H1 (cell line): ENCODE results near the gene RTN4RL1. TPM values are rescaled to one million over a fixed set of nuclear protein-coding genes. Genes with fewer than 3 reads are reported as not detected.

Source experiments
- CTCF ChIA-PET: fragments of 300-600 bp; sonication (Branson Sonifier 250); formaldehyde crosslinking; loops from one replicate; lab custom pipeline; 2021; ENCODE audit not compliant: partially characterized antibody; lab: Charles Lee
- POLR2A ChIA-PET: fragments of 300-600 bp; sonication (Branson Sonifier 250); formaldehyde crosslinking; loops from one replicate; lab custom pipeline; 2021; ENCODE audit warnings: inconsistent platforms; ENCODE audit not compliant: partially characterized antibody; lab: Charles Lee
- DNase-seq, 2 experiments: peaks; one replicate each; pipeline versions ENCODE4 v3.0.0 to v3.0.0-alpha.2; 2010 to 2022; ENCODE audit warnings: low spot score in 2 of 2, low read depth in 1 of 2, mixed read lengths in 1 of 2
- FAIRE-seq: peaks from 2 replicates; lab custom pipeline; 2011; peaks lifted over from hg19 to GRCh38; lab: Jason Lieb, UNC
- H2AFZ ChIP-seq: 2 replicates; pipeline ENCODE4 v1.8.1; 2012; ENCODE audit warnings: low read length, inconsistent platforms
- H2AK5ac ChIP-seq: 2 replicates; pipeline ENCODE4 v1.6.1; 2013; ENCODE audit warnings: low read depth, low read length
- H2BK120ac ChIP-seq: replicated peaks from 2 replicates; pipeline ENCODE3; 2013; ENCODE audit warnings: low read depth, low read length, inconsistent platforms
- H2BK12ac ChIP-seq: 2 replicates; pipeline ENCODE4 v1.6.1; 2013; ENCODE audit warnings: low read depth, low read length
- H2BK15ac ChIP-seq: 2 replicates; pipeline ENCODE4 v1.6.1; 2013; ENCODE audit warnings: low read length
- H2BK20ac ChIP-seq: 2 replicates; pipeline ENCODE4 v1.6.1; 2013; ENCODE audit warnings: low read length
- H2BK5ac ChIP-seq: 2 replicates; pipeline ENCODE4 v1.6.1; 2013; ENCODE audit warnings: low read depth, low read length
- H3K14ac ChIP-seq: 2 replicates; pipeline ENCODE4 v1.6.1; 2013; ENCODE audit warnings: inconsistent platforms; ENCODE audit not compliant: insufficient read length
- H3K18ac ChIP-seq: 2 replicates; pipeline ENCODE4 v1.6.1; 2013; ENCODE audit warnings: low read length; ENCODE audit errors: extremely low read depth
- H3K23ac ChIP-seq: 2 replicates; pipeline ENCODE4 v1.6.1; 2013; ENCODE audit warnings: inconsistent platforms; ENCODE audit not compliant: insufficient read length
- H3K23me2 ChIP-seq: 2 replicates; pipeline ENCODE4 v1.6.1; 2013; ENCODE audit warnings: low read depth, low read length
- H3K27ac ChIP-seq: 2 replicates; pipeline ENCODE4 v1.6.1; 2011; ENCODE audit warnings: low read depth, low read length, inconsistent platforms
- H3K27me3 ChIP-seq, 4 experiments: replicated peaks in 1 of 4; 1 replicate in 1 of 4; 2 replicates in 3 of 4; pipeline versions ENCODE4 v1.6.1 to v1.8.1; 2011 to 2013; ENCODE audit warnings: low read length in 3 of 4, mild to moderate bottlenecking in 3 of 4, inconsistent platforms in 2 of 4, mixed read lengths in 2 of 4, moderate library complexity in 1 of 4; ENCODE audit not compliant: control insufficient read depth in 3 of 4, insufficient read depth in 3 of 4; ENCODE audit errors: extremely low read depth in 1 of 4
- H3K36me3 ChIP-seq, 4 experiments: 2 replicates each; pipeline versions ENCODE4 v1.6.1 to v1.8.1; 2011 to 2013; ENCODE audit warnings: mild to moderate bottlenecking in 4 of 4, low read length in 3 of 4, moderate library complexity in 2 of 4, control low read depth in 1 of 4, inconsistent platforms in 1 of 4; ENCODE audit not compliant: insufficient read depth in 4 of 4, control insufficient read depth in 2 of 4
- H3K4ac ChIP-seq: replicated peaks from 2 replicates; pipeline ENCODE3; 2013; ENCODE audit warnings: low read length, low read depth, mixed read lengths, inconsistent platforms; ENCODE audit not compliant: insufficient read length
- H3K4me1 ChIP-seq, 4 experiments: replicated peaks in 1 of 4; 1 replicate in 1 of 4; 2 replicates in 3 of 4; pipeline versions ENCODE4 v1.6.1 to v1.8.1; 2011 to 2013; ENCODE audit warnings: low read length in 3 of 4, inconsistent platforms in 2 of 4, mixed read lengths in 1 of 4; ENCODE audit not compliant: insufficient read depth in 4 of 4, control insufficient read depth in 3 of 4
- H3K4me2 ChIP-seq, 2 experiments: 2 replicates each; pipeline versions ENCODE4 v1.6.1 to v1.8.1; 2011 to 2013; ENCODE audit warnings: low read depth in 2 of 2, low read length in 2 of 2, control low read depth in 1 of 2, inconsistent platforms in 1 of 2, mild to moderate bottlenecking in 1 of 2; ENCODE audit not compliant: insufficient read depth in 1 of 2
- H3K4me3 ChIP-seq, 4 experiments: fragments of 200-600, 300-600 bp in 1 of 4; sonication (generic), shearing (Covaris generic), sonication (Bioruptor Twin) in 1 of 4; 2 replicates each; pipeline versions ENCODE4 v1.5.1 to v1.8.1; 2011 to 2016; ENCODE audit warnings: low read length in 4 of 4, low read depth in 3 of 4, control low read depth in 2 of 4, inconsistent platforms in 2 of 4, mild to moderate bottlenecking in 2 of 4, mixed read lengths in 1 of 4, moderate library complexity in 1 of 4; ENCODE audit not compliant: insufficient read depth in 2 of 4; ENCODE audit errors: extremely low read depth in 1 of 4
- H3K56ac ChIP-seq: replicated peaks from 2 replicates; pipeline ENCODE3; 2013; ENCODE audit warnings: low read depth, mild to moderate bottlenecking, mixed read lengths, low read length, inconsistent platforms; ENCODE audit not compliant: insufficient read length
- H3K79me1 ChIP-seq: 2 replicates; pipeline ENCODE4 v1.6.1; 2013; ENCODE audit warnings: low read depth, low read length, control low read depth
- H3K79me2 ChIP-seq, 2 experiments: 2 replicates each; pipeline versions ENCODE4 v1.6.1 to v1.8.1; 2012 to 2013; ENCODE audit warnings: low read length in 2 of 2, mild to moderate bottlenecking in 2 of 2, inconsistent platforms in 1 of 2; ENCODE audit not compliant: insufficient read depth in 2 of 2, control insufficient read depth in 1 of 2
- H3K9ac ChIP-seq, 4 experiments: replicated peaks in 1 of 4; 1 replicate in 1 of 4; 2 replicates in 3 of 4; pipeline versions ENCODE4 v1.6.1 to v1.8.1; 2011 to 2013; ENCODE audit warnings: low read depth in 3 of 4, low read length in 3 of 4, control low read depth in 2 of 4, mild to moderate bottlenecking in 2 of 4, moderate library complexity in 2 of 4, inconsistent platforms in 1 of 4; ENCODE audit errors: extremely low read depth in 1 of 4
- H3K9me3 ChIP-seq, 2 experiments: 2 replicates each; pipeline versions ENCODE4 v1.6.1 to v1.8.1; 2012 to 2013; ENCODE audit warnings: mild to moderate bottlenecking in 2 of 2, moderate library complexity in 2 of 2, control low read depth in 1 of 2, inconsistent platforms in 1 of 2, low read depth in 1 of 2, low read length in 1 of 2, mixed read lengths in 1 of 2; ENCODE audit not compliant: insufficient read depth in 2 of 2
- H4K20me1 ChIP-seq, 2 experiments: replicated peaks in 1 of 2; 2 replicates each; pipeline versions ENCODE3 to v1.8.1; 2011 to 2013; ENCODE audit warnings: inconsistent platforms in 2 of 2, low read length in 2 of 2, mild to moderate bottlenecking in 1 of 2; ENCODE audit not compliant: insufficient read depth in 2 of 2, control insufficient read depth in 1 of 2
- H4K5ac ChIP-seq: 2 replicates; pipeline ENCODE4 v1.6.1; 2013; ENCODE audit warnings: low read length, low read depth, mixed read lengths, inconsistent platforms; ENCODE audit not compliant: insufficient read length
- H4K8ac ChIP-seq: 2 replicates; pipeline ENCODE4 v1.8.0; 2013; ENCODE audit warnings: mild to moderate bottlenecking, moderate library complexity, low read length, inconsistent platforms; ENCODE audit not compliant: insufficient read depth; ENCODE audit errors: extremely low read depth
- H4K91ac ChIP-seq: replicated peaks from 2 replicates; pipeline ENCODE3; 2013; ENCODE audit warnings: low read length, mixed read lengths, inconsistent platforms; ENCODE audit not compliant: insufficient read length
- WGBS, 2 experiments: shearing (Covaris generic) in 1 of 2; methylation state at CpG; one replicate each; pipeline versions ENCODE4 v1.1.6 to v1.1.7; 2013 to 2015; ENCODE audit warnings: low lambda C conversion rate in 2 of 2, mixed read lengths in 2 of 2, inconsistent platforms in 1 of 2, low coverage in 1 of 2, missing lambda C conversion rate in 1 of 2; ENCODE audit not compliant: insufficient replicate concordance in 2 of 2, insufficient coverage in 1 of 2, insufficient read length in 1 of 2; ENCODE audit errors: extremely low coverage in 1 of 2, missing lambda C conversion rate in 1 of 2; 5-methylcytosine and 5-hydroxymethylcytosine counted together
- polyA plus RNA-seq, 7 experiments: library from polyadenylated mRNA; depleted of rRNA in 3 of 7; stranded (reverse) in 5 of 7; unstranded in 2 of 7; fragments of >200 nt in 5 of 7; fragments of 200-250 nt in 2 of 7; gene quantifications; 1 replicate in 5 of 7; 2 replicates in 1 of 7; 4 replicates in 1 of 7; pipeline versions ENCODE4 v1.2.1 to v1.2.3, GENCODE V29; 2011 to 2013; ENCODE audit warnings: missing spikeins in 2 of 7, mixed read lengths in 2 of 7
- total RNA-seq: library from RNA; stranded (reverse); fragmentation: NEBNext Ultra II Directional; extraction: Animal tissue kit (Norgen Biotek cat#: 25700); gene quantifications from 2 replicates; pipeline ENCODE4 v1.2.1, GENCODE V29; 2021
- TF ChIP-seq, protein P1 (sequence below), 3 experiments: IDR thresholded peaks; 1 replicate in 2 of 3; 2 replicates in 1 of 3; pipeline versions ENCODE4 v1.5.1 to v1.6.1; 2011; ENCODE audit warnings: low read length in 3 of 3, mild to moderate bottlenecking in 3 of 3, inconsistent platforms in 2 of 3, low read depth in 1 of 3, moderate library complexity in 1 of 3; ENCODE audit not compliant: insufficient read depth in 1 of 3; ENCODE audit errors: control extremely low read depth in 1 of 3

Gene RTN4RL1
- total and polyA plus RNA-seq, 2 of the 8 experiments (the other 6 are each of a cell fraction or from before 2014, with no cell fraction given), result 0.09 TPM; not detected in 1

DNA sequence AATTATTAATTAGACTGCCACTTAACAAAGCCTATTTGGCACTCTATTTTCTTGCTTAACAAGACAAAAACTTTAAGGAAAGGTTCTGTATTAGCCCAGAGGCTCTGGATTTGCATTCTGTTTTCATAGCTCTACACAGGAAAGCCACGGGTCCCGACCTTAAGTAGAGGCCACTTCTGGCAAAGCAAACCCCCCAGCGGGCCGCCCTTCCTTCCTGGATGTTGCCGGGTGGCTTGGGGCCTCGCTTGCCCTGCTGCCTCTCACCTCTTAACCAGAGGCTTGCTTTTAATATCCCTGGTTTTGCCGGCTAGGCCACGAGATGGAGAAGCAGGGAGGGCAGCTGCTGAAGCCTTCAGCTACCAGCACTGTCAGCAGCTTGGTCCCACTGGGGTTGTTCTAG lies 4.4 kb downstream of the RTN4RL1 start:
- peaks cover 32 to 69% (median 63%) of the 10 kb centered on the region in 4 experiments for H3K27me3 ChIP-seq
- H2BK120ac ChIP-seq, result no peak overlapping the region
- H3K4me1 ChIP-seq, result peaks cover 0 to 16% (median 6%) of the 10 kb centered on the region in 4 experiments; a peak in 6 of 7 replicates
- no peak for DNase-seq
- H4K8ac ChIP-seq, result no peak overlapping the region
- TF ChIP-seq, protein P1, sequence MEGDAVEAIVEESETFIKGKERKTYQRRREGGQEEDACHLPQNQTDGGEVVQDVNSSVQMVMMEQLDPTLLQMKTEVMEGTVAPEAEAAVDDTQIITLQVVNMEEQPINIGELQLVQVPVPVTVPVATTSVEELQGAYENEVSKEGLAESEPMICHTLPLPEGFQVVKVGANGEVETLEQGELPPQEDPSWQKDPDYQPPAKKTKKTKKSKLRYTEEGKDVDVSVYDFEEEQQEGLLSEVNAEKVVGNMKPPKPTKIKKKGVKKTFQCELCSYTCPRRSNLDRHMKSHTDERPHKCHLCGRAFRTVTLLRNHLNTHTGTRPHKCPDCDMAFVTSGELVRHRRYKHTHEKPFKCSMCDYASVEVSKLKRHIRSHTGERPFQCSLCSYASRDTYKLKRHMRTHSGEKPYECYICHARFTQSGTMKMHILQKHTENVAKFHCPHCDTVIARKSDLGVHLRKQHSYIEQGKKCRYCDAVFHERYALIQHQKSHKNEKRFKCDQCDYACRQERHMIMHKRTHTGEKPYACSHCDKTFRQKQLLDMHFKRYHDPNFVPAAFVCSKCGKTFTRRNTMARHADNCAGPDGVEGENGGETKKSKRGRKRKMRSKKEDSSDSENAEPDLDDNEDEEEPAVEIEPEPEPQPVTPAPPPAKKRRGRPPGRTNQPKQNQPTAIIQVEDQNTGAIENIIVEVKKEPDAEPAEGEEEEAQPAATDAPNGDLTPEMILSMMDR (IDR thresholded peaks at IDR 0.05; ENCODE audit: control extremely low read depth in 1 of 3, insufficient read depth in 1 of 3, low read depth in 1 of 3, low read length in 3 of 3), result no peak
- H3K9me3 ChIP-seq, result no peaks in the 10 kb centered on the region
- H3K14ac ChIP-seq, result no peak overlapping the region
- no peak overlapping the region for H3K4me3 ChIP-seq
- ChIA-PET CTCF (interaction anchor here (0.8 to 1.9 kb wide), 5 partner anchors 8 to 111 kb away, joined by 3 to 5 read pairs (median 4); no protein-coding TSS in a partner anchor), POLR2A (no interaction called here)
- no peak overlapping the region for H2AFZ ChIP-seq
- no peak overlapping the region for H3K23ac ChIP-seq
- no peak overlapping the region for H2BK12ac ChIP-seq
- no peak overlapping the region for H2BK20ac ChIP-seq
- 81% methylated on average over 8 of the region's 8 CpGs; no CpG with 5 or more reads in 1 of the 2 experiments for WGBS, 2 experiments
- no peaks in the 10 kb centered on the region for H3K79me1 ChIP-seq
- no peak overlapping the region for H2AK5ac ChIP-seq
- H3K56ac ChIP-seq, result no peak overlapping the region
- no peak overlapping the region for H4K91ac ChIP-seq
- peaks cover 2% of the 10 kb centered on the region in 2 experiments for H4K20me1 ChIP-seq
- peaks cover 10% of the 10 kb centered on the region; the same call in 1 of the 2 replicates for H3K23me2 ChIP-seq
- no peak overlapping the region for H3K4me2 ChIP-seq
- no peak overlapping the region for H3K4ac ChIP-seq
- no peak overlapping the region for H2BK15ac ChIP-seq
- no peak overlapping the region for H4K5ac ChIP-seq
- no peak for FAIRE-seq
- no peak overlapping the region for H2BK5ac ChIP-seq
- H3K9ac ChIP-seq, result no peak overlapping the region
- no peaks in the 10 kb centered on the region for H3K79me2 ChIP-seq
- H3K18ac ChIP-seq, result no peak overlapping the region
- peaks cover 0 to 6% (median 0%) of the 10 kb centered on the region in 4 experiments; a peak in 1 of 8 replicates for H3K36me3 ChIP-seq
- no peak overlapping the region for H3K27ac ChIP-seq
